ENCODE data around the gene RNLS. TPM values are rescaled to one million over a fixed set of nuclear protein-coding genes. Genes with fewer than 3 reads are reported as not detected.

Gene RNLS
- total RNA-seq, 1 donor from 2014 or later, result 1.7 TPM

GRCh38 chr10:88336334-88336733, 246.8 kb downstream of the RNLS start:
- TF ChIP-seq CTCF (IDR thresholded peaks at IDR 0.05), result no peak
- H3K4me3 Mint-ChIP-seq (ENCODE audit: unreplicated experiment), result no peak overlapping the region
- DNase-seq (ENCODE audit: extremely low spot score, unreplicated experiment), result no peak
- no peaks in the 10 kb centered on the region for H3K9me3 Mint-ChIP-seq (ENCODE audit: unreplicated experiment)
- no peaks in the 10 kb centered on the region for H3K36me3 Mint-ChIP-seq (ENCODE audit: unreplicated experiment)
- H3K4me1 Mint-ChIP-seq (ENCODE audit: unreplicated experiment), result no peaks in the 10 kb centered on the region
- no peaks in the 10 kb centered on the region for H3K27me3 Mint-ChIP-seq (ENCODE audit: unreplicated experiment)
- no peak overlapping the region for H3K27ac Mint-ChIP-seq (ENCODE audit: unreplicated experiment)

GRCh38 chr10:88333248-88333630, 249.9 kb downstream of the RNLS start:
- Mint-ChIP-seq H3K36me3 (ENCODE audit: unreplicated experiment) (no peaks in the 10 kb centered on the region), H3K27ac (ENCODE audit: unreplicated experiment) (no peak overlapping the region), H3K4me3 (ENCODE audit: unreplicated experiment) (no peak overlapping the region), H3K27me3 (ENCODE audit: unreplicated experiment) (no peaks in the 10 kb centered on the region), H3K4me1 (ENCODE audit: unreplicated experiment) (no peaks in the 10 kb centered on the region), H3K9me3 (ENCODE audit: unreplicated experiment) (no peaks in the 10 kb centered on the region)
- no peak for DNase-seq (ENCODE audit: extremely low spot score, unreplicated experiment)
- TF ChIP-seq CTCF (IDR thresholded peaks at IDR 0.05), result no peak

GRCh38 chr10:88332503-88333247, 250.4 kb downstream of the RNLS start:
- no peaks in the 10 kb centered on the region for H3K4me1 Mint-ChIP-seq (ENCODE audit: unreplicated experiment)
- no peak overlapping the region for H3K4me3 Mint-ChIP-seq (ENCODE audit: unreplicated experiment)
- no peaks in the 10 kb centered on the region for H3K27me3 Mint-ChIP-seq (ENCODE audit: unreplicated experiment)
- no peak for DNase-seq (ENCODE audit: extremely low spot score, unreplicated experiment)
- TF ChIP-seq CTCF (IDR thresholded peaks at IDR 0.05), result no peak
- no peak overlapping the region for H3K27ac Mint-ChIP-seq (ENCODE audit: unreplicated experiment)
- H3K9me3 Mint-ChIP-seq (ENCODE audit: unreplicated experiment), result no peaks in the 10 kb centered on the region
- no peaks in the 10 kb centered on the region for H3K36me3 Mint-ChIP-seq (ENCODE audit: unreplicated experiment)

- no peak for TF ChIP-seq CTCF (IDR thresholded peaks at IDR 0.05)
- Mint-ChIP-seq H3K27me3 (ENCODE audit: unreplicated experiment) (no peaks in the 10 kb centered on the region), H3K27ac (ENCODE audit: unreplicated experiment) (no peak overlapping the region), H3K9me3 (ENCODE audit: unreplicated experiment) (no peaks in the 10 kb centered on the region), H3K36me3 (ENCODE audit: unreplicated experiment) (no peaks in the 10 kb centered on the region), H3K4me3 (ENCODE audit: unreplicated experiment) (no peak overlapping the region), H3K4me1 (ENCODE audit: unreplicated experiment) (no peaks in the 10 kb centered on the region)
- DNase-seq (ENCODE audit: extremely low spot score, unreplicated experiment), result no peak
These were observed 252.9 kb downstream of the RNLS start for GRCh38 chr10:88330174-88330573.

GRCh38 chr10:88322324-88323063, 260.6 kb downstream of the RNLS start:
- H3K4me1 Mint-ChIP-seq (ENCODE audit: unreplicated experiment), result no peaks in the 10 kb centered on the region
- no peaks in the 10 kb centered on the region for H3K36me3 Mint-ChIP-seq (ENCODE audit: unreplicated experiment)
- DNase-seq (ENCODE audit: extremely low spot score, unreplicated experiment), result no peak
- H3K9me3 Mint-ChIP-seq (ENCODE audit: unreplicated experiment), result peaks cover 31% of the 10 kb centered on the region
- H3K27ac Mint-ChIP-seq (ENCODE audit: unreplicated experiment), result no peak overlapping the region
- no peak overlapping the region for H3K4me3 Mint-ChIP-seq (ENCODE audit: unreplicated experiment)
- no peaks in the 10 kb centered on the region for H3K27me3 Mint-ChIP-seq (ENCODE audit: unreplicated experiment)
- no peak for TF ChIP-seq CTCF (IDR thresholded peaks at IDR 0.05)

All from osteocyte (in vitro differentiated cells).